PC-3 (cell line): ENCODE data around the gene CLRN1. TPM values are rescaled to one million over a fixed set of nuclear protein-coding genes. Genes with fewer than 3 reads are reported as not detected.

Experiments used
- ATAC-seq: fragments of 200-7000 bp; cut with Tn5 transposase; 2 replicates; pipeline ENCODE4 v1.9.1; 2020; ENCODE audit warnings: mild to moderate bottlenecking, moderate library complexity
- BruUV-seq: library from RNA; stranded (reverse); fragments of 400-500 nt; replicated peaks from 2 replicates; lab custom pipeline; 2021; lab: Mats Ljungman, UMichigan
- CTCF ChIA-PET: fragments of 300-600 bp; sonication (Branson Sonifier 250); formaldehyde crosslinking; loops from one replicate; lab custom pipeline; 2022; ENCODE audit warnings: antibody characterized with exemption; lab: Charles Lee
- POLR2A ChIA-PET: fragments of 300-600 bp; sonication (Branson Sonifier 250); formaldehyde crosslinking; loops from one replicate; lab custom pipeline; 2022; ENCODE audit warnings: antibody characterized with exemption; ENCODE audit not compliant: unreplicated experiment; lab: Charles Lee
- DNase-seq: peaks from one replicate; pipeline ENCODE4 v3.0.0-alpha.2; 2015
- H2AFZ ChIP-seq: fragments of 300-600 bp; sonication (generic); 2 replicates; pipeline ENCODE4 v1.6.0; 2016; ENCODE audit warnings: antibody characterized with exemption, low read length
- H3F3A ChIP-seq: fragments of 300-600 bp; sonication (generic); one replicate; pipeline ENCODE4 v1.6.0; 2017; ENCODE audit warnings: antibody characterized with exemption, low read length, control low read depth, mild to moderate bottlenecking; ENCODE audit not compliant: unreplicated experiment
- H3K27ac ChIP-seq: fragments of 300-600 bp; sonication (generic); 2 replicates; pipeline ENCODE4 v1.5.1; 2016; ENCODE audit warnings: mild to moderate bottlenecking, low read length
- H3K27me3 ChIP-seq: fragments of 300-600 bp; sonication (generic); 2 replicates; pipeline ENCODE4 v1.6.1; 2016; ENCODE audit warnings: low read length, mixed read lengths
- H3K36me3 ChIP-seq: fragments of 300-600 bp; sonication (generic); 2 replicates; pipeline ENCODE4 v1.6.1; 2016; ENCODE audit warnings: low read depth, mixed run types, low read length, mixed read lengths
- H3K4me1 ChIP-seq: fragments of 300-600 bp; sonication (generic); 2 replicates; pipeline ENCODE4 v1.5.1; 2016; ENCODE audit warnings: low read length; ENCODE audit not compliant: insufficient read depth
- H3K4me2 ChIP-seq: fragments of 300-600 bp; sonication (generic); 2 replicates; pipeline ENCODE4 v1.6.0; 2016; ENCODE audit warnings: low read length
- H3K4me3 ChIP-seq: fragments of 300-600 bp; sonication (generic); 2 replicates; pipeline ENCODE4 v1.5.1; 2016; ENCODE audit warnings: mild to moderate bottlenecking, low read length, mixed read lengths
- H3K79me2 ChIP-seq: fragments of 300-600 bp; sonication (generic); 2 replicates; pipeline ENCODE4 v1.6.1; 2017; ENCODE audit warnings: low read length, mixed read lengths
- H3K9ac ChIP-seq: fragments of 300-600 bp; sonication (generic); 2 replicates; pipeline ENCODE4 v1.6.0; 2016; ENCODE audit warnings: mild to moderate bottlenecking, low read length
- H3K9me2 ChIP-seq: fragments of 300-600 bp; sonication (generic); replicated peaks from 2 replicates; pipeline ENCODE4 v1.6.1; 2016; ENCODE audit warnings: mixed run types, low read length, mixed read lengths
- H3K9me3 ChIP-seq: fragments of 300-600 bp; sonication (generic); 2 replicates; pipeline ENCODE4 v1.6.1; 2016; ENCODE audit warnings: low read length, mixed read lengths
- H4K20me1 ChIP-seq: fragments of 300-600 bp; sonication (generic); 2 replicates; pipeline ENCODE4 v1.6.1; 2016; ENCODE audit warnings: low read length, mixed read lengths
- EZH2 ChIP-seq: fragments of 300-600 bp; sonication (generic); IDR thresholded peaks from one replicate; pipeline ENCODE4 v1.6.1; 2017; ENCODE audit warnings: antibody characterized with exemption, mild to moderate bottlenecking, low read length; ENCODE audit not compliant: unreplicated experiment
- EZH2phosphoT487 ChIP-seq: fragments of 300-600 bp; sonication (generic); IDR thresholded peaks from 2 replicates; pipeline ENCODE4 v1.6.1; 2018; ENCODE audit warnings: mild to moderate bottlenecking, antibody characterized with exemption, low read length, borderline replicate concordance
- intact Hi-C: fragments of 100-400 bp; cut with micrococcal nuclease; formaldehyde crosslinking; loops from 2 replicates; pipeline ENCODE4 v1.9.0; 2023
- total RNA-seq: library from RNA; depleted of rRNA; stranded (reverse); fragments of >200 nt; gene quantifications from 2 replicates; pipeline ENCODE4 v1.2.3, GENCODE V29; 2014
- TF ChIP-seq, protein P1 (sequence below): fragments of 300-600 bp; sonication (generic); conservative IDR thresholded peaks from 2 replicates; pipeline ENCODE4 v1.5.1; 2017; ENCODE audit warnings: antibody characterized with exemption, low read depth, mild to moderate bottlenecking, low read length

The CLRN1 gene
- total RNA-seq, 1 experiment from 2014 or later, result not detected

DNA sequence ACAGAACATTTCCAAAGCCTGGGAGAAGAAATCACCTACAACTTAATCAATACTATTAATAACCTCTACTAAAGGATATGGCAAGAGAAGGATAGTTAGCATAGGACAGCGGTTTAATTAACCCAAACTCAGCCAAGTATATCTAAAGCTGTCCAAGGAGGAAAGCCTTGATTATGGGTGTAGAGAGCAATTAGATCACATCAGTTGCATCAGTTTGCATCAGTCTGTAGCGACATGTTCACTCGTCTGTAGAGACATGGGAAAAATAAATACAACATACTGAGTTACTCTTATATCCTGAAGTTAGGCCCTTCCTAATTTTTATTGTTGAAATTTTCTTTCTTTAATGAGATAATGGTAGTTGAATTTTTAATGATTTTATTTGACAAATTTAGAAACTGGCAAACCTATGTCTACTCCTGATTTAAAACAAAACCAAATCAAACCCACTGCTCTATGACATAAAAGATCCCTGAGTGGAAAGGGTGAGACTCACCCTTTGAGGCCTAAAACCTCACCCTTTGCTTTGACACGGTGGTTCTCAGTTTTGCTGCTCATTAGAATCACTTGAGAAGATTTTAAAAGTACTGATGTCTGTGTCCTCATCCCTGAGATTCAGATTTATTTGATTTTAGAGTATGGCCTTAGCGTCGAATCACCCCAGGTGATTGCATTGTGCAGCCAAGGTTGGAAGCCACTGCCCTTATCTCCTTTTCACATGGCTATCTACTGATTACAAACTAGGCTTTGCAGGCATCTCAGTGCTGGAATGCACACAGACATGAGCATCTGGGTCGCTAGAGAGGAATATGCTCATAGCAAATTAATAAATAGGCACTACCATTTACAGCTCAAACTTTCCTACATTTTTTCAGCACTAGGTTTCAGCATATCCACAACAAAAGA, 2.8 kb upstream of the CLRN1 start:
- BruUV-seq, result no TSS peak

DNA sequence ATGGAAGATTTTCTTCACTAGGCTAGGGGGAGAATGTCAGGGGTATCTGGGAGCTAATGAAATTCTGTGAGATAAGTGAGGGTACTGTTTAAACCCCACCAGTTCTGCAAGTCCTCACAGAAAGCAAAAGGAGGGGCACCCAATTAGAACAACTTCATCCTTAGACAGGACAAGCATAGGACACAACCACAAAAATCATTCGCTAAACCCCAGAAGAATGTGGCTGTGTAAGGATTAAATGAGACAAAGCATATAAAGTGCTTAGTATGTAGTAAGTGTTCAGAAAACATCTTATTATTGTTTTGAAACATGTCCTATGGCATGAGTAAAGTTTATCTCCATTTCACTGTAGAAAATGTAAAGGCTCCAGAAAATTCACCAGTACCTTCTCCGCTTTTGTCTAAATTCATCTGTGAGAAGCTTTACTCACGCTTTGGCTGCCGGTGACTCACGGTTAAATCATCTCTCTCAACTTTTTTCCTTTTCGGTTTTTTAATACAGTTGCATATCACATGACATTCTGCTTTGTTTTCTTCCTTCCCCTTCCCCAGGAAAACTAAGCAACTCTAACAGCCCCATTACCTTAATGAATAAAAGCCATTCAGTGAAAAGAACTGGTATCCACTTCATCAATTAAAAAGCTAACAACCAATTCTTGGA, 1.7 kb downstream of the CLRN1 start:
- H3K9ac ChIP-seq, result no peak overlapping the region
- H3K4me2 ChIP-seq, result peak overlapping the region; percentile 36
- no peaks in the 10 kb centered on the region for H3F3A ChIP-seq
- no peaks in the 10 kb centered on the region for H3K36me3 ChIP-seq
- no peaks in the 10 kb centered on the region for H3K79me2 ChIP-seq
- no peak overlapping the region for H3K27ac ChIP-seq
- no peak overlapping the region for H2AFZ ChIP-seq
- no peaks in the 10 kb centered on the region for H4K20me1 ChIP-seq
- DNase-seq (peak; percentile 76), ATAC-seq (peak; percentile 94)
- peaks cover 60% of the 10 kb centered on the region for H3K27me3 ChIP-seq
- peaks cover 11% of the 10 kb centered on the region for H3K4me1 ChIP-seq
- TF ChIP-seq, protein P1, sequence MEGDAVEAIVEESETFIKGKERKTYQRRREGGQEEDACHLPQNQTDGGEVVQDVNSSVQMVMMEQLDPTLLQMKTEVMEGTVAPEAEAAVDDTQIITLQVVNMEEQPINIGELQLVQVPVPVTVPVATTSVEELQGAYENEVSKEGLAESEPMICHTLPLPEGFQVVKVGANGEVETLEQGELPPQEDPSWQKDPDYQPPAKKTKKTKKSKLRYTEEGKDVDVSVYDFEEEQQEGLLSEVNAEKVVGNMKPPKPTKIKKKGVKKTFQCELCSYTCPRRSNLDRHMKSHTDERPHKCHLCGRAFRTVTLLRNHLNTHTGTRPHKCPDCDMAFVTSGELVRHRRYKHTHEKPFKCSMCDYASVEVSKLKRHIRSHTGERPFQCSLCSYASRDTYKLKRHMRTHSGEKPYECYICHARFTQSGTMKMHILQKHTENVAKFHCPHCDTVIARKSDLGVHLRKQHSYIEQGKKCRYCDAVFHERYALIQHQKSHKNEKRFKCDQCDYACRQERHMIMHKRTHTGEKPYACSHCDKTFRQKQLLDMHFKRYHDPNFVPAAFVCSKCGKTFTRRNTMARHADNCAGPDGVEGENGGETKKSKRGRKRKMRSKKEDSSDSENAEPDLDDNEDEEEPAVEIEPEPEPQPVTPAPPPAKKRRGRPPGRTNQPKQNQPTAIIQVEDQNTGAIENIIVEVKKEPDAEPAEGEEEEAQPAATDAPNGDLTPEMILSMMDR, result no peak
- TF ChIP-seq EZH2phosphoT487 (no peak), EZH2 (no peak)
- CTCF ChIA-PET, result no interaction called here
- no peak overlapping the region for H3K4me3 ChIP-seq
- no peaks in the 10 kb centered on the region for H3K9me2 ChIP-seq
- no peaks in the 10 kb centered on the region for H3K9me3 ChIP-seq
- intact Hi-C loops, result no loop called here
- BruUV-seq, result no TSS peak
- POLR2A ChIA-PET, result no interaction called here

More for the DNA sequence above, 2.8 kb upstream of the CLRN1 start:
- Histone ChIP-seq H3F3A (no peaks in the 10 kb centered on the region), H3K9me3 (no peaks in the 10 kb centered on the region), H3K79me2 (no peaks in the 10 kb centered on the region), H3K4me3 (no peak overlapping the region), H4K20me1 (no peaks in the 10 kb centered on the region), H3K4me1 (peaks cover 11% of the 10 kb centered on the region), H2AFZ (no peak overlapping the region), H3K27me3 (peaks cover 78% of the 10 kb centered on the region), H3K9ac (no peak overlapping the region), H3K4me2 (no peak overlapping the region), H3K36me3 (no peaks in the 10 kb centered on the region), H3K27ac (no peak overlapping the region), H3K9me2 (no peaks in the 10 kb centered on the region)
- CTCF ChIA-PET, result no interaction called here
- ATAC-seq, result no peak
- POLR2A ChIA-PET, result interaction anchor here (0.6 kb wide), 1 partner anchor 100 kb away, joined by 3 read pairs; no protein-coding TSS in a partner anchor
- no peak for TF ChIP-seq EZH2phosphoT487
- no peak for TF ChIP-seq EZH2
- TF ChIP-seq, protein P1, result no peak
- no peak for DNase-seq
- intact Hi-C loops, result no loop called here
